MCF 10A (cell line): ENCODE results near the gene MGMT. TPM values are rescaled to one million over a fixed set of nuclear protein-coding genes. Genes with fewer than 3 reads are reported as not detected.

Source experiments
- BruUV-seq: library from RNA; stranded (reverse); fragments of 400-500 nt; replicated peaks from 2 replicates; lab custom pipeline; 2021; lab: Mats Ljungman, UMichigan
- CTCF ChIA-PET: fragments of 300-600 bp; sonication (Branson Sonifier 250); formaldehyde crosslinking; extraction: SDS; loops from one replicate; lab custom pipeline; 2021; ENCODE audit warnings: antibody characterized with exemption, inconsistent platforms; lab: Yijun Ruan, JAX
- POLR2A ChIA-PET: fragments of 300-600, 350-650 bp; sonication (Branson Sonifier 250); formaldehyde crosslinking; extraction: SDS; loops from one replicate; lab custom pipeline; 2020; ENCODE audit warnings: antibody characterized with exemption, inconsistent platforms; lab: Yijun Ruan, JAX
- DNase-seq: peaks from one replicate; pipeline ENCODE4 v3.0.0-alpha.2; 2018; ENCODE audit not compliant: unreplicated experiment
- H3K27ac Mint-ChIP-seq: one replicate; pipeline ENCODE4 v1.8.0; 2022; ENCODE audit warnings: mild to moderate bottlenecking, low read depth, mixed read lengths; ENCODE audit not compliant: unreplicated experiment
- H3K27me3 Mint-ChIP-seq: one replicate; pipeline ENCODE4 v1.8.0; 2022; ENCODE audit warnings: mixed read lengths; ENCODE audit not compliant: insufficient read depth, unreplicated experiment
- H3K36me3 Mint-ChIP-seq: one replicate; pipeline ENCODE4 v1.8.0; 2022; ENCODE audit warnings: mild to moderate bottlenecking, moderate library complexity, mixed read lengths; ENCODE audit not compliant: insufficient read depth, unreplicated experiment
- H3K4me1 Mint-ChIP-seq: one replicate; pipeline ENCODE4 v1.8.0; 2022; ENCODE audit warnings: mixed read lengths; ENCODE audit not compliant: insufficient read depth, unreplicated experiment
- H3K4me3 Mint-ChIP-seq: one replicate; pipeline ENCODE4 v1.8.0; 2022; ENCODE audit warnings: mild to moderate bottlenecking, moderate library complexity, mixed read lengths; ENCODE audit not compliant: unreplicated experiment
- H3K9me3 Mint-ChIP-seq: one replicate; pipeline ENCODE4 v1.8.0; 2022; ENCODE audit warnings: mixed read lengths; ENCODE audit not compliant: unreplicated experiment
- CTCF ChIP-seq: fragments of 200-600 bp; IDR thresholded peaks from one replicate; pipeline ENCODE4 v1.8.0; 2022; ENCODE audit warnings: antibody characterized with exemption, mild to moderate bottlenecking; ENCODE audit not compliant: unreplicated experiment
- intact Hi-C: fragments of 100-400 bp; cut with micrococcal nuclease; formaldehyde crosslinking; loops from 2 replicates; pipeline ENCODE4 v1.14.1; 2022
- total RNA-seq: library from RNA; stranded (reverse); gene quantifications from 2 replicates; pipeline ENCODE4 v1.2.3, GENCODE V29; 2022

MGMT gene
- total RNA-seq, 1 experiment from 2014 or later, result 18.0 TPM

- peaks cover 21% of the 10 kb centered on the region for H3K9me3 Mint-ChIP-seq
- H3K4me1 Mint-ChIP-seq, result no peaks in the 10 kb centered on the region
- no peak for TF ChIP-seq CTCF
- ChIA-PET POLR2A (no interaction called here), CTCF (interaction anchor here (0.6 kb wide), 1 partner anchor 347 kb away, joined by 3 read pairs; no protein-coding TSS in a partner anchor)
- H3K27ac Mint-ChIP-seq, result no peak overlapping the region
- H3K36me3 Mint-ChIP-seq, result no peaks in the 10 kb centered on the region
- no peaks in the 10 kb centered on the region for H3K27me3 Mint-ChIP-seq
- no peak overlapping the region for H3K4me3 Mint-ChIP-seq
- intact Hi-C loops, result no loop called here
- no TSS peak for BruUV-seq
- no peak for DNase-seq
These were observed 312.4 kb downstream of the MGMT start for GRCh38 chr10:129779126-129780111.

GRCh38 chr10:129780198-129780597 lies 313.2 kb downstream of the MGMT start:
- TF ChIP-seq CTCF, result no peak
- POLR2A ChIA-PET, result no interaction called here
- CTCF ChIA-PET, result interaction anchor here (0.6 kb wide), 1 partner anchor 749 kb away, joined by 5 read pairs; no protein-coding TSS in a partner anchor
- no TSS peak for BruUV-seq
- Mint-ChIP-seq H3K4me3 (no peak overlapping the region), H3K36me3 (no peaks in the 10 kb centered on the region), H3K27me3 (no peaks in the 10 kb centered on the region), H3K4me1 (no peaks in the 10 kb centered on the region), H3K9me3 (peaks cover 21% of the 10 kb centered on the region), H3K27ac (no peak overlapping the region)
- no peak for DNase-seq
- intact Hi-C loops, result no loop called here

- ChIA-PET POLR2A (no interaction called here), CTCF (interaction anchor here (0.8 kb wide), 1 partner anchor 16 kb away, joined by 3 read pairs; no protein-coding TSS in a partner anchor)
- DNase-seq, result no peak
- Mint-ChIP-seq H3K4me3 (no peak overlapping the region), H3K36me3 (no peaks in the 10 kb centered on the region), H3K27ac (no peak overlapping the region), H3K27me3 (no peaks in the 10 kb centered on the region), H3K9me3 (peaks cover 21% of the 10 kb centered on the region), H3K4me1 (no peaks in the 10 kb centered on the region)
- intact Hi-C loops, result no loop called here
- no peak for TF ChIP-seq CTCF
- no TSS peak for BruUV-seq
These were observed 314.1 kb downstream of the MGMT start for GRCh38 chr10:129780901-129781795.
